Activated CD4-positive, alpha-beta T cell treated with anti-CD3 and anti-CD28 coated beads for 36 hours (primary cell): Measurements from ENCODE around the gene CTSE. TPM values are rescaled to one million over a fixed set of nuclear protein-coding genes. Genes with fewer than 3 reads are reported as not detected.

Experiments
- ATAC-seq: fragments of 200-7000 bp; cut with Tn5 transposase; one replicate; pipeline ENCODE4 v1.10.0; 2021; ENCODE audit warnings: mild to moderate bottlenecking, moderate library complexity
- CTCF ChIA-PET: fragments of 350-600 bp; sonication (Branson Sonifier 250); formaldehyde crosslinking; loops from one replicate; lab custom pipeline; 2021; ENCODE audit warnings: antibody characterized with exemption; lab: Charles Lee
- POLR2A ChIA-PET: fragments of 350-600 bp; sonication (Branson Sonifier 250); formaldehyde crosslinking; loops from one replicate; lab custom pipeline; 2021; ENCODE audit warnings: antibody characterized with exemption, inconsistent platforms; lab: Charles Lee
- DNase-seq: peaks from one replicate; pipeline ENCODE4 v3.0.0-alpha.2; 2020
- H3K27ac Mint-ChIP-seq: one replicate; pipeline ENCODE4 v1.8.0; 2021; ENCODE audit warnings: mixed read lengths
- H3K27me3 Mint-ChIP-seq: one replicate; pipeline ENCODE4 v1.8.0; 2021; ENCODE audit warnings: mixed read lengths
- H3K36me3 Mint-ChIP-seq: one replicate; pipeline ENCODE4 v1.8.0; 2021; ENCODE audit warnings: low read depth, mixed read lengths
- H3K4me1 Mint-ChIP-seq: one replicate; pipeline ENCODE4 v1.8.0; 2021; ENCODE audit warnings: mixed read lengths
- H3K4me3 Mint-ChIP-seq: one replicate; pipeline ENCODE4 v1.8.0; 2021; ENCODE audit warnings: mild to moderate bottlenecking, moderate library complexity, mixed read lengths
- H3K9me3 Mint-ChIP-seq: one replicate; pipeline ENCODE4 v1.8.0; 2021; ENCODE audit warnings: low read depth, mixed read lengths
- intact Hi-C, 2 experiments: fragments of 100-400 bp; cut with DNase I in 1 of 2; cut with micrococcal nuclease in 1 of 2; formaldehyde crosslinking; loops; one replicate each; pipeline versions ENCODE4 v1.14.2 to v1.15.1; 2022 to 2024; cut with DNase I, micrococcal nuclease
- total RNA-seq, 2 experiments: library from RNA; stranded (reverse); gene quantifications; one replicate each; pipeline ENCODE4 v1.2.3, GENCODE V29; 2021

CTSE gene
- total RNA-seq, 2 experiments from 2014 or later: not detected

DNA sequence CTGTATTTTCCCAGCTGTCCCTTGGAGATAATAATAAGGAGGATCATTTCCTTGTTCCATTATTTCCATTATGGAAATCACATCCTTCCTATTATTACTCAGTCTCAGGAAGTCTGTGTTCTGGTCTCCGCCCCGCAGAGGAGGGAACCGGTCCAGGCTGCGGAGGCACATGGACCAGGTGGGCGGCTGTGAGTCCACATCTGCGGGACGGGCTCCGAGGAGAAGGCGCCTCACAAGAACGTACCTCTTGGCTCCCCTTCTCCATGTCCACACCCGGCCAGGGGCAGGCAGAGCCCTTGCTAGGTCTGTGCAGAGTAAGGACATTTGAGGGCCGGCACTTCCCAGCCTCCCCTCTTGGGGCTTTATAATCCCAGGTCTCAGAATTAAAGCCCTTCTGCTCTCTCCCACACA lies 35.1 kb downstream of the CTSE start:
- Mint-ChIP-seq H3K9me3 (no peaks in the 10 kb centered on the region), H3K4me1 (no peaks in the 10 kb centered on the region), H3K4me3 (no peak overlapping the region), H3K27me3 (peaks cover 13% of the 10 kb centered on the region), H3K36me3 (no peaks in the 10 kb centered on the region), H3K27ac (no peak overlapping the region)
- POLR2A ChIA-PET: no interaction called here
- intact Hi-C loops: no loop called here
- CTCF ChIA-PET: interaction anchor here (0.8 kb wide), 1 partner anchor 11 kb away, joined by 4 read pairs; no protein-coding TSS in a partner anchor
- DNase-seq (no peak), ATAC-seq (no peak)

GRCh38 chr1:205986861-205987260 lies 36.8 kb downstream of the CTSE start:
- Mint-ChIP-seq H3K27ac (no peak overlapping the region), H3K27me3 (peaks cover 11% of the 10 kb centered on the region), H3K4me1 (no peaks in the 10 kb centered on the region), H3K9me3 (peaks cover 2% of the 10 kb centered on the region), H3K4me3 (no peak overlapping the region), H3K36me3 (no peaks in the 10 kb centered on the region)
- POLR2A ChIA-PET: no interaction called here
- CTCF ChIA-PET: interaction anchor here (0.6 to 8.3 kb wide), 11 partner anchors 9 to 662 kb away, joined by 3 to 79 read pairs (median 5); no protein-coding TSS in a partner anchor
- ATAC-seq: no peak
- intact Hi-C loops: no loop called here
- DNase-seq: no peak

GRCh38 chr1:205986292-205986691 lies 37.4 kb downstream of the CTSE start:
- POLR2A ChIA-PET: no interaction called here
- no peak for DNase-seq
- H3K27me3 Mint-ChIP-seq: peaks cover 7% of the 10 kb centered on the region
- no peak overlapping the region for H3K4me3 Mint-ChIP-seq
- H3K27ac Mint-ChIP-seq: no peak overlapping the region
- H3K4me1 Mint-ChIP-seq: no peaks in the 10 kb centered on the region
- CTCF ChIA-PET: interaction anchor here (0.6 to 8.3 kb wide), 12 partner anchors 9 to 663 kb away, joined by 3 to 79 read pairs (median 4); no protein-coding TSS in a partner anchor
- intact Hi-C loops: no loop called here
- H3K36me3 Mint-ChIP-seq: no peaks in the 10 kb centered on the region
- ATAC-seq: no peak
- H3K9me3 Mint-ChIP-seq: peaks cover 6% of the 10 kb centered on the region

GRCh38 chr1:205985330-205986005 lies 38.2 kb downstream of the CTSE start:
- no peak overlapping the region for H3K27ac Mint-ChIP-seq
- peaks cover 8% of the 10 kb centered on the region for H3K9me3 Mint-ChIP-seq
- H3K4me3 Mint-ChIP-seq: no peak overlapping the region
- intact Hi-C loops: no loop called here
- DNase-seq (no peak), ATAC-seq (no peak)
- CTCF ChIA-PET: interaction anchor here (0.6 to 8.3 kb wide), 9 partner anchors 8 to 477 kb away, joined by 3 to 79 read pairs (median 4); no protein-coding TSS in a partner anchor
- H3K4me1 Mint-ChIP-seq: no peaks in the 10 kb centered on the region
- peaks cover 6% of the 10 kb centered on the region for H3K27me3 Mint-ChIP-seq
- POLR2A ChIA-PET: no interaction called here
- no peaks in the 10 kb centered on the region for H3K36me3 Mint-ChIP-seq

- Mint-ChIP-seq H3K4me1 (no peaks in the 10 kb centered on the region), H3K9me3 (peaks cover 8% of the 10 kb centered on the region), H3K27me3 (no peaks in the 10 kb centered on the region), H3K4me3 (no peak overlapping the region), H3K36me3 (no peaks in the 10 kb centered on the region), H3K27ac (no peak overlapping the region)
- ATAC-seq (peak; percentile 92), DNase-seq (peak; percentile 66)
- CTCF ChIA-PET: interaction anchor here (0.5 to 8.3 kb wide), 13 partner anchors 15 to 509 kb away, joined by 3 to 79 read pairs (median 3); no protein-coding TSS in a partner anchor
- POLR2A ChIA-PET: no interaction called here
- intact Hi-C loops: loop anchor here (1.0 kb wide), 1 partner anchor 122 kb away; no protein-coding TSS in a partner anchor
Observed at GRCh38 chr1:205983925-205984725, 39.6 kb downstream of the CTSE start.

- no peak overlapping the region for H3K27ac Mint-ChIP-seq
- H3K27me3 Mint-ChIP-seq: no peaks in the 10 kb centered on the region
- no peak overlapping the region for H3K4me3 Mint-ChIP-seq
- no peak for DNase-seq
- peaks cover 8% of the 10 kb centered on the region for H3K9me3 Mint-ChIP-seq
- intact Hi-C loops: no loop called here
- ATAC-seq: no peak
- POLR2A ChIA-PET: no interaction called here
- CTCF ChIA-PET: interaction anchor here (0.5 to 8.3 kb wide), 5 partner anchors 64 to 323 kb away, joined by 3 to 232 read pairs (median 5); no protein-coding TSS in a partner anchor
- H3K36me3 Mint-ChIP-seq: no peaks in the 10 kb centered on the region
- H3K4me1 Mint-ChIP-seq: no peaks in the 10 kb centered on the region
Observed at GRCh38 chr1:205981257-205981656, 42.4 kb downstream of the CTSE start.

- no peaks in the 10 kb centered on the region for H3K27me3 Mint-ChIP-seq
- intact Hi-C loops: no loop called here
- no peaks in the 10 kb centered on the region for H3K36me3 Mint-ChIP-seq
- no peaks in the 10 kb centered on the region for H3K4me1 Mint-ChIP-seq
- no peak for ATAC-seq
- H3K9me3 Mint-ChIP-seq: peaks cover 8% of the 10 kb centered on the region
- H3K27ac Mint-ChIP-seq: no peak overlapping the region
- no peak overlapping the region for H3K4me3 Mint-ChIP-seq
- ChIA-PET CTCF (interaction anchor here (0.5 to 8.3 kb wide), 6 partner anchors 63 to 324 kb away, joined by 3 to 232 read pairs (median 5); no protein-coding TSS in a partner anchor), POLR2A (no interaction called here)
- DNase-seq: no peak
Observed at GRCh38 chr1:205980237-205980870, 43.3 kb downstream of the CTSE start.

DNA sequence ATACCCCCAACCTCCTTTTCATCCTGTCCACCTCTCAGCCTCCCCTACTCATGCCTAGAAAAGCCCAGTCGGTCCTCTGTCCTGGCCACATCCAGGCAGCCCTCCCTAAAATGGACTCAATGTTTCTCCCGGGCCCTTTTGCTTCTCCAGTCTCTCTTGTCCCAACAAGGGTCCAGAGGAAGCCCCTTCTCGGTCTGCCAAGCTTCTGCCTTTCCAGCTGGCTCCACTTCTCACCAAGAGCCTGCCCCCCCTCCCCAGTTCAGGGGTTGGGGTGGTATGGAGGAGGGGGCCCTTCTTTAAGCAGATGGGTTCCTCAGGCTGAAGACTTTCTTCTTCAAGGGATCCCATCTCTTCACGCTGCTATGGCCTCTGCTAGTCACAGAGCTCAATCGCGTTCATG lies 44.4 kb downstream of the CTSE start:
- Mint-ChIP-seq H3K27ac (no peak overlapping the region), H3K27me3 (no peaks in the 10 kb centered on the region), H3K4me3 (no peak overlapping the region), H3K36me3 (no peaks in the 10 kb centered on the region), H3K9me3 (peaks cover 11% of the 10 kb centered on the region), H3K4me1 (no peaks in the 10 kb centered on the region)
- intact Hi-C loops: loop anchor here in 1 of 2 experiments (5.0 kb wide), 1 partner anchor 267 kb away; no protein-coding TSS in a partner anchor
- POLR2A ChIA-PET: no interaction called here
- ATAC-seq: no peak
- no peak for DNase-seq
- CTCF ChIA-PET: interaction anchor here (0.6 to 7.8 kb wide), 9 partner anchors 18 to 323 kb away, joined by 3 to 232 read pairs (median 4); no protein-coding TSS in a partner anchor

- H3K27me3 Mint-ChIP-seq: no peaks in the 10 kb centered on the region
- H3K4me3 Mint-ChIP-seq: no peak overlapping the region
- DNase-seq (no peak), ATAC-seq (no peak)
- no peaks in the 10 kb centered on the region for H3K4me1 Mint-ChIP-seq
- ChIA-PET CTCF (interaction anchor here (0.6 to 7.8 kb wide), 9 partner anchors 10 to 320 kb away, joined by 3 to 232 read pairs (median 5); partner anchors contain the start of gene PM20D1), POLR2A (no interaction called here)
- H3K9me3 Mint-ChIP-seq: peaks cover 11% of the 10 kb centered on the region
- intact Hi-C loops: loop anchor here in 1 of 2 experiments (5.0 kb wide), 1 partner anchor 266 kb away; no protein-coding TSS in a partner anchor
- no peak overlapping the region for H3K27ac Mint-ChIP-seq
- no peaks in the 10 kb centered on the region for H3K36me3 Mint-ChIP-seq
Observed at GRCh38 chr1:205978676-205979075, 45.0 kb downstream of the CTSE start.

GRCh38 chr1:205977402-205978014 lies 46.2 kb downstream of the CTSE start:
- intact Hi-C loops: loop anchor here (1.0 to 5.0 kb wide), 6 partner anchors 58 to 385 kb away; no protein-coding TSS in a partner anchor

More at GRCh38 chr1:205977402-205978014, 46.2 kb downstream of the CTSE start:
- POLR2A ChIA-PET: interaction anchor here (0.6 kb wide), 1 partner anchor 61 kb away, joined by 4 read pairs; no protein-coding TSS in a partner anchor
- ATAC-seq: peak; percentile 89
- peak; percentile 90 for DNase-seq
- Mint-ChIP-seq H3K27me3 (no peaks in the 10 kb centered on the region), H3K9me3 (peaks cover 11% of the 10 kb centered on the region), H3K4me1 (no peaks in the 10 kb centered on the region), H3K4me3 (no peak overlapping the region), H3K27ac (no peak overlapping the region), H3K36me3 (no peaks in the 10 kb centered on the region)
- CTCF ChIA-PET: interaction anchor here (0.6 to 7.8 kb wide), 71 partner anchors 9 to 985 kb away, joined by 3 to 232 read pairs (median 6); partner anchors contain the start of genes CTSE and PM20D1
